ENCODE measurements around the gene CDKN2B.

The CDKN2B gene

DNA sequence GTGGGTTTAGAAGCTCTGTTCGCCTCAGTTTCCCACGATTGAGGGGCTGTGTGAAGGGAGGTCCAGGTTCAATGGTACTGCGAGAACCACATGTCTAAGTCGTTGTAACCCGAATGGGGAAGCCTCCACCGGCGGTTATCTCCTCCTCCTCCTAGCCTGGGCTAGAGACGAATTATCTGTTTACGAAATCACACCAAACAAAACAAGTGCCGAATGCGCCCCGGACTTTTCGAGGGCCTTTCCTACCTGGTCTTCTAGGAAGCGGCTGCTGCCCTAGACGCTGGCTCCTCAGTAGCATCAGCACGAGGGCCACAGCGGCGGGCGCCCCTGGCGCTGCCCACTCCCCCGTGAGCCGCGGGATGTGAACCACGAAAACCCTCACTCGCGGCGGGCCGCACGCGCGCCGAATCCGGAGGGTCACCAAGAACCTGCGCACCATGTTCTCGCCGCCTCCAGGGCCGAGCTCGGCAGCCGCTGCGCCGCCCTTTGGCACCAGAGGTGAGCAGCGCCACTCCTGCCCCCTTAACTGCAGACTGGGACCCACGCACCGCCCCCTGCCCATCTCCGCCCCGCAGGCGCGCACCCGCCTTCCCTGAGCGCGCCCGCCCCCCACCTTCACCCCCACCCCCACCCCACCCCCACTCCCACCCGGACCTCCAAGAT is 15.1 kb downstream of the CDKN2B start, which contains the start of gene CDKN2A:
TSS of gene CDKN2A (minus strand) at position 500 of the 663 bp plus-strand sequence.
- peak; percentile 30 for DNase-seq (ENCODE audit: low spot score)

DNA sequence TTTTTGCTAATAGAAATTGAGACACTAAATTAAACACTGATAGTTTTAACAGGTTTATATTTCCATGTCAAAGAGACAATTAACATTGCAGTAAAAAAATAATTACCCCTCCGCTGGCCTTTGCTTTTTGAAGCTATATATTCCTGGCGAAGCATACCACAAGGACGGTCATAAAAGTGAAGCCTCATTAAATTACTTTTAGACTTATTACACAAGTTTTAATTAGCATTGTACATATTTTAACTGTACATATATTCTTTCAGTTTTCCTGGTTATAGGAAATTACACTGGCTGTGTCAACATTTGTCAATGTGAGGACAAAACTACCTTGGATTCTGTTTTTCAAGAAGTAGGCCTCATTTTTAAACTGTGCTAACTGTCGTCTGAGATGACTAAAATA is 16.1 kb downstream of the CDKN2B start:
- no peak for DNase-seq (ENCODE audit: low spot score)

DNA sequence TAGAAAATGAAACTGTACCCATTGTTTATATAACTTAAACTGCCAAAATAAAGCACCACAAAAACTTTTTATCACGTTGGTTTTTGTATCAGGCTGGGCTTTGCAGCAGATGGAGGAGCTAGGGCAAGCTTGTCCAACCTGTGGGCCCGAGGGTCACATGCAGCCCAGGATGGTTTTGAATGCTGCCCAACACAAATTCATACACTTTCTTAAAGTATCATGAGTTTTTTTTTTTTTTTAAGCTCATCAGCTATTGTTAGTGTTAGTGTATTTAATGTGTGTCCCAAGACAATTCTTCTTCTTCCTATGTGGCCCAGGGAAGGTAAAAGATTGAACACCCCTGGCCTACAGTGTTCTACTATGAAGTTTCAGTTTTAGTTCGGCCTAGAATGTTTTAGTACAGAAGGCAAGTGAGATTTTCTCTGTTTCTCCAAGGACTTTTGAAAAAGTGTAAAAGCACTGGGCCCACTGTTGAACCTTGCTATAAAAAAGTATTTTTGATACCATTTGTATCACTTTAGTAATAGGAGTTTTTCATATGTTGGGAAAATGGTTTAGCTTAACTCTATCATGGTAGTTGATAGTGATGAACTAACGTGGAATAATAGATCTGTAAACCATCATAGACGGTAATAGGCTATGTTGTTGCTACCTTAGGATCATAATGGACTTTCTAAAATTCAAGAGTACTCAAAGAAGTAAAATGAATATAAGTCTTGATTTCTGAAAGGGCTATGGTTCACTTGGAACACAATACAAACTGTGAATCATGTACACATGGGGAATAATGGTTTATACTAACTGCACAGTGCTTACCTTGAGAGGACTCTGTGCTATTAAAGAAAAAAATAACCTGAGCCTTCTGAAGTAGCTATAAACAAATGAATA is 17.8 kb downstream of the CDKN2B start:
- DNase-seq (ENCODE audit: low spot score) = no peak

DNA sequence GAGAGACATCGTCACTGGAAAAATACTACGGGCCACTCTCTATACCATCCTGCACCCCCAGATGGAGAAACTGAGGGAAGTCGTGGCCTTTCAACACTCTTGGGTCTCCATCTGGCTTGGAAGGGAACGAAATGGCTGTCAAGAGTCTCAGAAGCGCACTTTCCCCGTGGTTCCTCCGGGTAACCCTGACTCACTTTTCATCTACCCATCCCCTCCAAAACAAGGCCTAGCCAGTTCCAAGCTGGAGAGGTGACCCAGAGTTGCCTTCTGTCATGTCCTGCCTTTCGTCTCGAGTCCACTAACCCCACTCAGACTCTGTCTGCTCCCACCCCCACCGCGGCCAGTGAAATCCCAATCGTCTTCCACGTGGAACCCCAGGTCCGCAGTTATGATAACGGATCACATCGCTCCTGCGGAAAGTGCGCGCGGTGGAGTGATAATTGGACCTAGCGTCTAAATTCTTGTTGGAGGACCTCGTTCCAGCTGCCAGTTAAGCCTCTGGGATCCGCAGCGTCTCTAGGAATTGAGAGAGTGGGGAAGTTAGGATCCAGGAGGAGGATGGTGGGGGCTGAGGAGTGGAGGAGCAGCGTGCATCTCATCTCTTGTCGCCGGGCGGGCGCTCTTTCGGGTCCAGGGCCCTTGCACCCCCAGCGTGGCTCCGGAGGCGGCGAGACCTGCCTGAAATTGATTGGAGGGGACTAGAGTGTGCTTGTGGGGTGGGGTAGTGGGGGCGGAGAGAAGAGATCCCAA is 19.5 kb downstream of the CDKN2B start:
- DNase-seq (ENCODE audit: low spot score) = no peak

DNA sequence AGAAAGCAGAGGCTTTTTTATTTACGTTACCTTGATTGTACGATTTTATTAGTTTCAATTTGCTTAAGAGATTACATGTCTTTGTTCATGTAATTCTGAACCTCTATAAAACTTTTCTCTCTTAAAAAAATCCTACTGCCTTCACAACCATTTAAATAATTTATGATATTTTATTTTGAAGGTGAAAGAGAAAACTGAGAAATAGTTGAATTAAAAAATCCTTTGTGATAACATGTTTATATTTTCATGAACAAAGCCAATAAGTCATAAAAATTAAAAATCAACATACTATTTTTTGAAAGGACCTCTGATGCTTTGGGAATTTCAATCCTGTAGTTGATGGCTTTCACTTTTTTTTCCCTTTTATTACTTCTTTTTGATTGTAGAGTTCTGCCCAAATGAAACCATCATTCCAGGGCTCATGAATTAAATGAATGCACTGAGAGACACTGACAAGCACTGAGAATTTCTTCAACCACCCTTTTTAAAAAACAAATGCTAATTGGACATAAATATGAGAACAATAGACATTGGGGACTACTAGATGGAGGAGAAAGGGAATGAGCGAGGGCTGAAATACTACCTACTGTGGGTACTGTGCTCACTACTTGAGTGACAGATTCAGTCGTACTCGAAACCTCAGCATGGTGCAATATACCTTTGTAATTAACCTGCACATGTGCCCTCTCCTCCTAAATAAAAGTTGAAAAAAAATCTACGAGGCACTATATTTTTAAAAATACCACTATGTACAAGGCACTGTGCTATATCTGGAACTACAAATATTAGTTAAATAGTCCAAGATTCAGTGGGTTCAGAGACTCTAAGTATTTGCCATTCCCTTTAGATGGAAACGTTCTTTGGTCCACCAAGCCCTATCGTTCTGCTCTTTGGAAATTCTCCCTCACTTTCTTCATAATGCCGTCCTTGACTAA is 20.8 kb downstream of the CDKN2B start:
- DNase-seq (ENCODE audit: low spot score) = no peak

DNA sequence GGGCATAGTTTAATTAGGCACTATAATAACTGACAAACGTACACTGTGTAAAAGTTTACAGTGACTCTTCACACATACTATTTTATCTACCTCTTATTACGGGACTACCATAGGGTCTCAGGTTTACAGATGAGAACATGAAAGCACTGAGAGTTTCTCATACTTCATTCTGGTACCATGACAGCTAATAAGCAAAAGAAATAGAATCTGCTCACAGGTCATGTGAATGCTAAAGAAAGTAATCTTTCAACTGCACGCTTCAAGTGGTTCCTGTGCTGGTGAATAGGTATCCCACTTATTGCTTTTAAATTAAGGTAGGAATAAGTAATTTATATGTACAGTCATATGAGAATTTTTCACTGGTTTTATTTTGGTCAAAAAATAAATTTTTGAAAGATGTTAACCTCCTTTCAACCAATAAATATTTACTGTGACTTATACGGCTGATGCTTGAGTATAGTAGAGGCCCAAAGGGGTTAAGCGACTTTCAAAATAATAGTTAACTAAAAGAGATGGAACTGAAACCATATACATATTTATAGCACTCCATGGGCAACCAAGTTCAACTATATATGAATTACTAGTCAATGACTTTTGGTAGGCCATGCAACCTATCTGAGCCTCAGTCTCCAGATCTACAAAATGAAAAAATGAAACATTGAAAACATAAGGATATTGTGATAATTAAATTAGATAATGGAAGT is 23.0 kb downstream of the CDKN2B start:
- DNase-seq (ENCODE audit: low spot score) = no peak

DNA sequence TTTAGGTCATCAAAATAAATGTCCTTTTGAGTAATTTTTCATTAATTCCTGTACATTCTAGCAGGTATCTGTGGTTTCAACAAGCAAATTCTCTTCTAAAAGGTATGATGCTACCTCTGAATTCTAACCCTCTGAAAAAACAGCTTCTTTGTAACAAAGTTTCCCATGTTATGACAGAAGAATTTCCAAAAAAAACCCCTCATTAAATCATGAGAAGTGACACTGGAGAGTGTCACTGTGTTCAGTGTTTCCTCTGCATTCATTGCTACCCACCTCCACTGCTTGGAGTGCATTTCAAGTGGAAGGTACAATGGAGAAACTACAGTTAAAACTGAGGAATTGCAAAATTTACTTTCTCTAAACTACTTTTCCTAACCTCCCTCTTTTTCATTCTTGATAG is 25.0 kb downstream of the CDKN2B start:
- DNase-seq (ENCODE audit: low spot score) = no peak

DNA sequence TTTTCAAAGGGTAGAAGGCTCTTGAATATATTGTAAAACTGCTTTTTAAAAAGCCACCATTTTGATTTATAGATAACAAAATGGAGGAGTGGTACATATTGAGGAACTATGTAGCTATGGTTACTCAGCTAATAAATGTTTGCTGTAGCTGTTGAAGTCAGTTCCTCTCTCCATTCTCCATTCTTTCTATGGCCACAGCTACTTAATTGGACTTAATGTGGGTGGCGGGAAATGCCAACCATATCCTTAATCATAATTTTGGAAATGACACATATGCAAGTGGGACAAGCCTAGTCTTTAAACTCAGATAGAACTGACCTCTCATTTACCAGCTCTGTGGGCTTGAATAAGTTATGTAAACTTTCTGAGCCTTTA is 25.6 kb downstream of the CDKN2B start:
- DNase-seq (ENCODE audit: low spot score) = no peak

DNA sequence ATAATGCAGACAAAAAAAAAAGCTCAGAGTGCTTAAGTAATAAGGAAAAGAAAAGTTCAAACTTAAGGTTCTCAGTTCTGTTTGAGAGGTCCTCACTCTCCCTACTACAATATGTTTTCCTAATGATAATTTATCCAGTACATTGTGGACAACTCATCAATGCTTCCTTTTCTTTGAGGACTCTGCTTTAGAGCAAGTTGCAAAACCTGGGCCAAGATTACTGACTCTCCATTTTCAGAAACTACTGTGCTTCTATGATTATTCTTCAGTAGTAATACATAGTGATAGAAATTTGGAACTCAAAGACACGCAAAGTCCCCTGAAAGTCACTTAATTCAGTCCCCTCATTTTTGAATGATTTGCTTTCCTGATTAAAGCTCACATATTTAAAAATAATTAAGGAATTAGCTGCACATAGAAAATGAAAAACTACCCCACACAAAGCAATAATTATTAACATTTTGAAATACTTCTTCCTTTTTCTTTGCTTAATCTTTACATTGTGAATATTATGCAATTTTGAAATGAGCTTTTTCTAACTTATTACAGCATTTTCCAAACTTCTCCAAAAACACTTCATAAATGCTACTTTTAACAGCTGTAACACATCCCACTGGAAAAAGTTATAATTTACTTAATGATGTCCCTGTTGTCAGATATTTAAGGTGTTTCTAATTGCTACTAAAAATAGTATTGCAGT is 26.1 kb downstream of the CDKN2B start:
- DNase-seq (ENCODE audit: low spot score) = no peak

DNA sequence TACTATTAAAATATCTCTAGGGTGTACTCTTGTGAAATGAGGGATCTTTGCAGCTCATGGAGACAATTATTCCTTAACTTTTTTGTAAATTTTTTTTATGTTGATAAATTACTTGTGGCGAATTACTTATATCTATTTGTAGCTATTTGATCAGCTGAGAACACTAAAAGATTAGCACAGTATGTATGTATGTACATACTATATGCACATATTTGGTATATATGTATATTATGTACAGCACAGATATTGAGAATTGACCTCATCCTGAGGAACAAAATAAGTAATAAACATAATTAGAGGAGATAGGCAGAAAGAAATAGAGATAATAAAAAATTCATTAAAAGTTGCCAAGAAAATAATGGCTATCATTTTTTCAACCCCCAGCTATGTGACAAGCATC is 26.7 kb downstream of the CDKN2B start:
- DNase-seq (ENCODE audit: low spot score) = no peak

DNA sequence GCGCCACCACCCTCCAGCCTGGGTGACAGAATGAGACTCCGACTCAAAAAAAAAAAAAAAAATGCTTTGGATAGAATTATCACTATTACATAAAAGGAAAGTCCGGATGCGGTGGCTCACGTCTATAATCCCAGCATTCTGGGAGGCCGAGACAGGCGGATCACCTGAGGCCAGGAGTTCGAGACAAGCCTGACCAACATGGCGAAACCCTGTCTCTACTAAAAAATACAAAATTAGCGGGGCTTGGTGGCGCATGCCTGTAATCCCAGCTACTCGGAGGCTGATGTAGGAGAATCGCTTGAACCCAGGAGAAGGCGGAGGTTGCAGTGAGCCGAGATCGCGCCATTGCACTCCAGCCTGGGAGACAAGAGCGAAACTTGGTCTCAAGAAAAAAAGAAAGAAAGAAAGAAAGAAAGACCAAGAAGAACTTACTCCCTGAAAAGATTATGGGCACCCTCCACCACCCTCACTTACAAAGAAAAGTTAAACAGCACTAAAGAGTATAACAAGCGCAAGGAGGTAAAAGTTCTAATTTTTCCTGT is 32.7 kb downstream of the CDKN2B start:
- no peak for DNase-seq (ENCODE audit: low spot score)

DNA sequence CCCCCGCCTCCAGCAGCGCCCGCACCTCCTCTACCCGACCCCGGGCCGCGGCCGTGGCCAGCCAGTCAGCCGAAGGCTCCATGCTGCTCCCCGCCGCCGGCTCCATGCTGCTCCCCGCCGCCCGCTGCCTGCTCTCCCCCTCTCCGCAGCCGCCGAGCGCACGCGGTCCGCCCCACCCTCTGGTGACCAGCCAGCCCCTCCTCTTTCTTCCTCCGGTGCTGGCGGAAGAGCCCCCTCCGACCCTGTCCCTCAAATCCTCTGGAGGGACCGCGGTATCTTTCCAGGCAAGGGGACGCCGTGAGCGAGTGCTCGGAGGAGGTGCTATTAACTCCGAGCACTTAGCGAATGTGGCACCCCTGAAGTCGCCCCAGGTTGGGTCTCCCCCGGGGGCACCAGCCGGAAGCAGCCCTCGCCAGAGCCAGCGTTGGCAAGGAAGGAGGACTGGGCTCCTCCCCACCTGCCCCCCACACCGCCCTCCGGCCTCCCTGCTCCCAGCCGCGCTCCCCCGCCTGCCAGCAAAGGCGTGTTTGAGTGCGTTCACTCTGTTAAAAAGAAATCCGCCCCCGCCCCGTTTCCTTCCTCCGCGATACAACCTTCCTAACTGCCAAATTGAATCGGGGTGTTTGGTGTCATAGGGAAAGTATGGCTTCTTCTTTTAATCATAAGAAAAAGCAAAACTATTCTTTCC is 34.2 kb downstream of the CDKN2B start:
- peak; percentile 29 for DNase-seq (ENCODE audit: low spot score)

DNA sequence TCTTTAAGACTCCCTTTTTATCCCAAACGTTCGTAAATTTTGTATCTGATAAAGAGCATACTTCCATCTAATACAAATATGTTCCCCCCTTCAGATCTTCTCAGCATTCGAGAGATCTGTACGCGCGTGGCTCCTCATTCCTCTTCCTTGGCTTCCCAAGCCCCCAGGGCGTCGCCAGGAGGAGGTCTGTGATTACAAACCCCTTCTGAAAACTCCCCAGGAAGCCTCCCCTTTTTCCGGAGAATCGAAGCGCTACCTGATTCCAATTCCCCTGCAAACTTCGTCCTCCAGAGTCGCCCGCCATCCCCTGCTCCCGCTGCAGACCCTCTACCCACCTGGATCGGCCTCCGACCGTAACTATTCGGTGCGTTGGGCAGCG is 34.8 kb downstream of the CDKN2B start:
- DNase-seq (ENCODE audit: low spot score) = no peak

DNA sequence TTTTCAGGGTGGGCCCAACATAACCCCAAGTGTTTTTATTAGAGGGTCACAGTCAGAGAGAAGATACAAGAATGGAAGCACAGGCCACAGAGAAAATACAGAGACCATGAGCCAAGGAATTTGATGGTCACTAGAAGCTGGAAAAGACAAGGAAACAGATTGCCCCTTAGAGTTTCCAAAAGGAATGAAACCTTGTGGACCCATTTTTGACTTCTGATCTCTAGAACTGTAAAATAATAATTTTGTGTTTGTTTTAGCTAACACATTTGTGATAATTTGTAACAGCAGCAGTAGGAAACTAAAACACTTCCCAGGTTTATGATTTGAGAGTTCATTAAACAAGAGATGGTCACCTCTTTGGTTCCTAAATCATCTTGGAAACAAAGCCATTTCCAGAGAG is 36.7 kb downstream of the CDKN2B start:
- no peak for DNase-seq (ENCODE audit: low spot score)

DNA sequence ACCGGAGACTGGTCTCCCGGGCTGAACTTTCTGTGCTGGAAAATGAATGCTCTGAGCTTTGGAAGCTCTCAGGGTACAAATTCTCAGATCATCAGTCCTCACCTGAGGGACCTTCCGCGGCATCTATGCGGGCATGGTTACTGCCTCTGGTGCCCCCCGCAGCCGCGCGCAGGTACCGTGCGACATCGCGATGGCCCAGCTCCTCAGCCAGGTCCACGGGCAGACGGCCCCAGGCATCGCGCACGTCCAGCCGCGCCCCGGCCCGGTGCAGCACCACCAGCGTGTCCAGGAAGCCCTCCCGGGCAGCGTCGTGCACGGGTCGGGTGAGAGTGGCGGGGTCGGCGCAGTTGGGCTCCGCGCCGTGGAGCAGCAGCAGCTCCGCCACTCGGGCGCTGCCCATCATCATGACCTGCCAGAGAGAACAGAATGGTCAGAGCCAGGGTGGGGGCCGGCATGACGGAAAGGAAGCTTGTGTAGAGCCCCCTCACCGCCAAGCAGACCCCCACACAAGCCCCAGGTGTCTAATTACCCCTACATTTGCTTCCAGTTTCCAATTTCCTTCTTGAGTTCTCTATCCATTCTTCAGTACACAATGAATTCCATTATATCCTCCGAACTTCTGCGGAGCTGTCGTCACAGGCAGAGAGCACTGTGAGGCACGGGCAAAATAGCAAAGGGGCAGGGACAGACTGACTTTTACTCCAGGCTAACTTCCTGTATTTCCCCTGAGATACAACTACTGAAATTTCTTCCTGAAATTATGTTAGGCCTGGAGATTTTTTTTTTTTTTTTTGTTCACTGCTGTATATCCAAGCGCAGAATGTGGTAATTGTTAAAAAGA is 38.1 kb downstream of the CDKN2B start:
- DNase-seq (ENCODE audit: low spot score) = no peak

DNA sequence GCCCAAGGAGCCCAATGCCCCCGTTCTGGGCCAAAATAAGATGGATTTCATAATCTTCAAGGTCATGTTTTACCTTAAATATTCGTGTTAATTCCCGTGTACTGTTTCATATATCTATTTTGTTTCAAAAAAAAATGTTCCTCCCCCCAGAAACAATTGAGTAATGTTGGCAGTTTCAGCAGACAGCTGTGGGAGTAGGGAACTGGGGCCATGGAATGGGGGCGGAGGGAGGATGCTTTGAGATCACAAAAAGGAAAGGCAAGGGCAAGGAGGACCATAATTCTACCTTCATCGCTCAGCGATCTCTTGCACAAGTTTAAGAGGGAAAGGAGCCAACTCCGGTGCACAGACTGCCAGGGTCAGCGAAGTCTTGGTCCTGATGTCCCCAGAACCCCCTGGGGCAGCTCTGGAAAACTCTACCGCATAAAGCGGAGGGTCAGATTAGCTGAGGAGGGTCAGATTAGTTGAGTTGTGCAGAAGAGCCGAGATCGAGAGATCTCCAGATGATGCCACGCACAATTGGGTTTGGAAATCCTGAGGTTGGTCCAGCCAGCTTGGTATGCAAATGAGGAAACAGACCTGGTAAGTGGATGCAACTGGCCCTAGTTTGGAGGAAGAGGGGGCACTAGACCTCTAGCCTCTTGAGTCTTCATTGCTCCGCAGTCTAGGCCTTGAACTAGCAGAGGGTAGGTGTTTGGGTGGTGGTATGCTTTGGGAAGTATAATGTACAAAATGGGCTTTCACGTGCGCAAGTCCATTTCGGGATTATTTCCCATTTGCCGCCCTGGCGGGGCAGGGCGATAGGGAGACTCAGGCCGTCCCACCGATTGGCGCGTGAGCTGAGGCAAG is 38.9 kb downstream of the CDKN2B start:
- DNase-seq (ENCODE audit: low spot score) = no peak
